BJ (cell line): ENCODE data around the gene ASB5. TPM values are rescaled to one million over a fixed set of nuclear protein-coding genes. Genes with fewer than 3 reads are reported as not detected.
A peak's percentile ranks its signal among the peaks of the same experiment; 100 is the strongest.

Source experiments
- CTCF ChIA-PET: fragments of 350-600 bp; formaldehyde crosslinking; extraction: SDS; loops from one replicate; lab custom pipeline; 2021; ENCODE audit warnings: antibody characterized with exemption, inconsistent platforms; lab: Yijun Ruan, JAX
- POLR2A ChIA-PET: fragments of 300-600 bp; sonication (Branson Sonifier 250); formaldehyde crosslinking; extraction: SDS; loops from one replicate; lab custom pipeline; 2021; ENCODE audit warnings: antibody characterized with exemption; lab: Charles Lee
- DNase-seq: peaks from one replicate; pipeline ENCODE4 v3.0.0-alpha.2; 2011; ENCODE audit warnings: low read depth
- H3K27me3 ChIP-seq: 2 replicates; pipeline ENCODE4 v1.6.0; 2011; ENCODE audit warnings: low read length; ENCODE audit not compliant: control insufficient read depth, insufficient read depth
- H3K36me3 ChIP-seq: 2 replicates; pipeline ENCODE4 v1.5.1; 2011; ENCODE audit warnings: low read length; ENCODE audit not compliant: control insufficient read depth, insufficient read depth
- H3K4me3 ChIP-seq: 2 replicates; pipeline ENCODE4 v1.5.1; 2011; ENCODE audit warnings: low read depth, mild to moderate bottlenecking, control low read depth, low read length
- polyA plus RNA-seq: library from polyadenylated mRNA; depleted of rRNA; stranded (reverse); fragments of >200 nt; gene quantifications from 2 replicates; pipeline ENCODE4 v1.2.3, GENCODE V29; 2011; rRNA removed
- TF ChIP-seq, protein P1 (sequence below): IDR thresholded peaks from 2 replicates; pipeline ENCODE4 v1.5.1; 2011; ENCODE audit warnings: low read depth, mild to moderate bottlenecking, control low read depth, inconsistent platforms, low read length, moderate library complexity; ENCODE audit not compliant: insufficient read depth

The ASB5 gene
- polyA plus RNA-seq, 1 experiment, result 63.8 TPM

DNA sequence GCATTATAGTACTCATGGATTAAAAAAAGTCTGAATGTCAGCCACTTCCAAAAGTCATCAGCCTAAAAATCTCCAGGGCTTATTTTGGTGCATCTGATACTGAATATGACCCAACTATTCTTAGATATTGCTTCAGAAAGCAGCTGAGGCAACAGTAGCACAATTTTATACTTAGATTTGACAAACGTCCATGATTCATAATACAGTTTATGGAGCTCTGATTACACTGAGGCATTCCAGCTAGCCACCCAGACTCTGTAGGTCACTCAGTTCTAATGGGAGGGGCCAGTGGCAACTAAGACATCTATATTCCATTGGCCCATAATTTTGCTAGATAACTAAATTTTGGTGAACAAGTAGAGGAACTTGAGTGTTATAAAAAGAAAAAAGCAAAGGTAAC is 84.0 kb downstream of the ASB5 start:
- no peaks in the 10 kb centered on the region for H3K27me3 ChIP-seq
- no peak overlapping the region for H3K4me3 ChIP-seq
- H3K36me3 ChIP-seq, result no peaks in the 10 kb centered on the region
- peak; percentile 54 for DNase-seq
- CTCF ChIA-PET, result interaction anchor here (1.0 kb wide), 1 partner anchor 28 kb away, joined by 3 read pairs; no protein-coding TSS in a partner anchor
- POLR2A ChIA-PET, result no interaction called here
- TF ChIP-seq, protein P1, sequence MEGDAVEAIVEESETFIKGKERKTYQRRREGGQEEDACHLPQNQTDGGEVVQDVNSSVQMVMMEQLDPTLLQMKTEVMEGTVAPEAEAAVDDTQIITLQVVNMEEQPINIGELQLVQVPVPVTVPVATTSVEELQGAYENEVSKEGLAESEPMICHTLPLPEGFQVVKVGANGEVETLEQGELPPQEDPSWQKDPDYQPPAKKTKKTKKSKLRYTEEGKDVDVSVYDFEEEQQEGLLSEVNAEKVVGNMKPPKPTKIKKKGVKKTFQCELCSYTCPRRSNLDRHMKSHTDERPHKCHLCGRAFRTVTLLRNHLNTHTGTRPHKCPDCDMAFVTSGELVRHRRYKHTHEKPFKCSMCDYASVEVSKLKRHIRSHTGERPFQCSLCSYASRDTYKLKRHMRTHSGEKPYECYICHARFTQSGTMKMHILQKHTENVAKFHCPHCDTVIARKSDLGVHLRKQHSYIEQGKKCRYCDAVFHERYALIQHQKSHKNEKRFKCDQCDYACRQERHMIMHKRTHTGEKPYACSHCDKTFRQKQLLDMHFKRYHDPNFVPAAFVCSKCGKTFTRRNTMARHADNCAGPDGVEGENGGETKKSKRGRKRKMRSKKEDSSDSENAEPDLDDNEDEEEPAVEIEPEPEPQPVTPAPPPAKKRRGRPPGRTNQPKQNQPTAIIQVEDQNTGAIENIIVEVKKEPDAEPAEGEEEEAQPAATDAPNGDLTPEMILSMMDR, result no peak

Other genes starting within 250 kb of the ASB5 start
- 0.10 and 0.15 TPM in 2 replicates for gene WDR17, start 203.4 kb downstream of the ASB5 start, polyA plus RNA-seq
- gene SPATA4, start 73.6 kb downstream of the ASB5 start, polyA plus RNA-seq, result 0.07 and 0.17 TPM in 2 replicates
- 55.3 and 58.9 TPM in 2 replicates for gene SPCS3, start 50.7 kb upstream of the ASB5 start, polyA plus RNA-seq